RKO (cell line): ENCODE data around the gene MMP24OS.
A peak's percentile ranks its signal among the peaks of the same experiment; 100 is the strongest.
"Not testable (repeated sequence)": the region's sequence is repeated elsewhere in the genome, so short reads cannot be mapped to it uniquely, and the experiment has no call there.

Experiments used
- DNase-seq: peaks from one replicate; pipeline ENCODE4 v3.0.0-alpha.2; 2016; ENCODE audit warnings: low spot score

MMP24OS gene

GRCh38 chr20:35277531-35278395 is at the start of gene MMP24OS:
TSS of gene MMP24OS (minus strand) at chr20:35278122. CDS start at chr20:35277929, 193 bp downstream.
- DNase-seq: peak; percentile 91

GRCh38 chr20:35327074-35327976 is 49.4 kb upstream of the MMP24OS start:
- no peak for DNase-seq

- no peak for DNase-seq
Measured at GRCh38 chr20:35326740-35327073, 48.8 kb upstream of the MMP24OS start.

GRCh38 chr20:35326021-35326739 is 48.3 kb upstream of the MMP24OS start:
- no peak for DNase-seq

GRCh38 chr20:35325401-35325800 is 47.5 kb upstream of the MMP24OS start:
- no peak for DNase-seq

GRCh38 chr20:35320396-35321126 is 42.6 kb upstream of the MMP24OS start:
- no peak for DNase-seq

- DNase-seq: peak; percentile 41
Measured at GRCh38 chr20:35319871-35320197, 41.9 kb upstream of the MMP24OS start.

GRCh38 chr20:35319192-35319870 is 41.4 kb upstream of the MMP24OS start:
- DNase-seq: no peak

GRCh38 chr20:35318502-35319157 is 40.7 kb upstream of the MMP24OS start:
- no peak for DNase-seq

GRCh38 chr20:35317416-35318210 is 39.7 kb upstream of the MMP24OS start:
- DNase-seq: no peak

- DNase-seq: no peak
Measured at GRCh38 chr20:35316086-35316485, 38.2 kb upstream of the MMP24OS start.

GRCh38 chr20:35315632-35316020 is 37.7 kb upstream of the MMP24OS start:
- DNase-seq: not testable (repeated sequence)

- DNase-seq: no peak
Measured at GRCh38 chr20:35314816-35315631, 37.1 kb upstream of the MMP24OS start.

GRCh38 chr20:35312318-35312717 is 34.4 kb upstream of the MMP24OS start:
- peak; percentile 90 for DNase-seq

- DNase-seq: no peak
Measured at GRCh38 chr20:35311822-35312221, 33.9 kb upstream of the MMP24OS start.

- peak; percentile 60 for DNase-seq
Measured at GRCh38 chr20:35311409-35311808, 33.5 kb upstream of the MMP24OS start.

- peak; percentile 86 for DNase-seq
Measured at GRCh38 chr20:35307666-35308653, 30.0 kb upstream of the MMP24OS start.
